ENCODE results near the gene FAM131B. TPM values are rescaled to one million over a fixed set of nuclear protein-coding genes. Genes with fewer than 3 reads are reported as not detected.

FAM131B gene
- total RNA-seq, 1 donor from 2014 or later, result 0.53 TPM

DNA sequence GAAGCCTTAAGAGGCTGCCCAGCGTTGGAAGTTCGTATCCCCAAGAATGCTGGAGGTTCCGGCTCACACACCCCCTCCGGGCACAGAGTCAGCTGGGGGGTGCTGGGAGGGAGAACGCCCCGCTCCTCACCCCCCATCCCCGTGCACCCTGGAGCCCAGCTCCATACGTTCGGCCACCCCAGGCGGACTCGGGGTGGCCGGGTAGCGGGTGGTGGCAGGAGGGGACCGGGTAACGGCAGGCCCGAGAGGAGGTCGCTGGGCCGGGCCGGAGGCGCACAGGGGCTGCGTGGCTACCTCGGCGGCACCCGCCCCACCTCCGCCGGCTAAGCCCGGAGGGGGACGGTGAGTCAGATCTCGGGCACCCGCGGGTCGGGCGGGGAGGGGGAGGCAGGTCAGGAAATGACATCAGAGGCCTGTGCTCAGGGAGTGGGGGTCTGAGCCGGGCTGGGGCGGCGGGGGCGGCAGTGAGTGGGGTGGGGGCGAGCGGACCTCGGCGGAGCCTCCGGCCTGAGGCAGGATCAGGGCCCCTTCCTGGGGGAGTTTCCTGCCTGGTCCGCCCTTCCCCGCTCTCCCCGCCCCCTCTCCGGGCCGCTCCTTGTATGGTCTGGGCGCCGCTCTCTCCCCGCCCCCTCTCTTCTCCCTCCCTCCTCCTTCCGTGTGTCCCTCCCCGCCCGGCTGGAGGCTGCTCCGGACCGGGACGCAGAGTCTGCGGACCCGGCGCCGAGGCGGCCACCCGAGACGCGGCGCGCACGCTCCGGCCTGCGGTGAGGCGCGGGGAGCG lies 18.3 kb upstream of the FAM131B start, which contains the start of gene ZYX:
Gene ZYX (plus strand): TSS at position 700 of the 781 bp plus-strand sequence. CDS start 227 bp downstream, outside the sequence.
- H3K36me3 ChIP-seq (ENCODE audit: control insufficient read depth, insufficient read depth, low read length), result peaks cover 5% of the 10 kb centered on the region
- H3K4me3 ChIP-seq (ENCODE audit: low read depth, low read length), result peak within 1 kb of the TSS; percentile 83
- DNase-seq (ENCODE audit: low read depth), result peak; percentile 74
- TF ChIP-seq, protein P1, sequence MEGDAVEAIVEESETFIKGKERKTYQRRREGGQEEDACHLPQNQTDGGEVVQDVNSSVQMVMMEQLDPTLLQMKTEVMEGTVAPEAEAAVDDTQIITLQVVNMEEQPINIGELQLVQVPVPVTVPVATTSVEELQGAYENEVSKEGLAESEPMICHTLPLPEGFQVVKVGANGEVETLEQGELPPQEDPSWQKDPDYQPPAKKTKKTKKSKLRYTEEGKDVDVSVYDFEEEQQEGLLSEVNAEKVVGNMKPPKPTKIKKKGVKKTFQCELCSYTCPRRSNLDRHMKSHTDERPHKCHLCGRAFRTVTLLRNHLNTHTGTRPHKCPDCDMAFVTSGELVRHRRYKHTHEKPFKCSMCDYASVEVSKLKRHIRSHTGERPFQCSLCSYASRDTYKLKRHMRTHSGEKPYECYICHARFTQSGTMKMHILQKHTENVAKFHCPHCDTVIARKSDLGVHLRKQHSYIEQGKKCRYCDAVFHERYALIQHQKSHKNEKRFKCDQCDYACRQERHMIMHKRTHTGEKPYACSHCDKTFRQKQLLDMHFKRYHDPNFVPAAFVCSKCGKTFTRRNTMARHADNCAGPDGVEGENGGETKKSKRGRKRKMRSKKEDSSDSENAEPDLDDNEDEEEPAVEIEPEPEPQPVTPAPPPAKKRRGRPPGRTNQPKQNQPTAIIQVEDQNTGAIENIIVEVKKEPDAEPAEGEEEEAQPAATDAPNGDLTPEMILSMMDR (IDR thresholded peaks at IDR 0.05; ENCODE audit: insufficient read depth, low read length, severe bottlenecking), result no peak
- no peaks in the 10 kb centered on the region for H3K27me3 ChIP-seq (ENCODE audit: control insufficient read depth, insufficient read depth, low read length)
- no peak for FAIRE-seq

DNA sequence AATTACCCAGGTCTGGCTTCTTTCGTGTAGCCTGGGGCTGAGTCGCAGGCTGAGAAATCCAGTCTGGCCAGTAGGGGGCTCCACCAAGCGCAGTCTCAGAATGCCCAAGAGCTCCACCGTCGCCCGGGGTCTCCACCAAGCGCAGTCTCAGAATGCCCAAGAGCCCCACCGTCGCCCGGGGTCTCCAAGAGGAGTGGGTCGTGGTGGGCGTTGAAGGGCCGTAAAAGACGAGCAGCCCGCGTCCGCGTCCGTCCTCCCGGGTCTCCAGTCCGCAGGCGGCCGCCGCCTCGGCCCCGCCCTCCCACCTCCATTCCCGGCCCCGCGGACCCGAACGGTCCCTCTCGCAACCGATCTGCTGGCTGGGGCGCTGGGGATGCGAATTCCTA lies 17.7 kb upstream of the FAM131B start:
- peaks cover 5% of the 10 kb centered on the region for H3K36me3 ChIP-seq (ENCODE audit: control insufficient read depth, insufficient read depth, low read length)
- no peaks in the 10 kb centered on the region for H3K27me3 ChIP-seq (ENCODE audit: control insufficient read depth, insufficient read depth, low read length)
- H3K4me3 ChIP-seq (ENCODE audit: low read depth, low read length), result peak overlapping the region; percentile 83
- TF ChIP-seq, protein P1 (IDR thresholded peaks at IDR 0.05; ENCODE audit: insufficient read depth, low read length, severe bottlenecking), result peak; percentile 87
- FAIRE-seq, result no peak
- peak; percentile 68 for DNase-seq (ENCODE audit: low read depth)

DNA sequence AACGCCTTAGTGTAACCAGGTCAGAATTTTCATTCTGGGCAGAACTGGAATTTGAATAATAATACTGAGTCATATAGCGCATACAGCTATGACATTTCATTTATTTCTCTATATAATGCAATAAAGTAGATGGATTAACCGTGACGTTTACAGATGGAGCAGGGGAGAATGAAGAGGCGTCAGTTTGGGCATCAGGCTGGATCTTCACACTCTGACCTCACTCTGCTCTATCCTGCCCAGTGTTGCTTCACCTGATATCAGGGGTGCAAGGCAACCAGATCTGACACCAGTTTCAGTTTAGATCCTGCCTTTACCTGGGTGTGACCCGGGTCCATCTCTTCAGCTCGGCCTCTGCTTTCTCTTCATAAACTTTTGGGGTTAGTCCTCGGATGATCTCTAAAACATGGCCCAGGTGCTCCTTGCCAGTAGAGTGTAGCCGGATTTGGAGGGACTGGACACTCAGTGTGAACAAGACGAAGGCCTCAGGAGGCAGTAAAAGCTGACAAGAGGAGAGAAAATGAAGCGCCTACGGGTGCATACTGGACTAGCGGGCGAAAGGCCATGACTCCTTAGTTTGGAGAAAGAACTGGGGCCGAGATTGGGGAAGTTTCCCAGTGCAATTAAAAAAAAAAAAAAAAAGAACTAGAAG lies 17.2 kb upstream of the FAM131B start:
- Histone ChIP-seq H3K4me3 (ENCODE audit: low read depth, low read length) (peak overlapping the region; percentile 83), H3K36me3 (ENCODE audit: control insufficient read depth, insufficient read depth, low read length) (peaks cover 5% of the 10 kb centered on the region), H3K27me3 (ENCODE audit: control insufficient read depth, insufficient read depth, low read length) (no peaks in the 10 kb centered on the region)
- no peak for FAIRE-seq
- TF ChIP-seq, protein P1 (IDR thresholded peaks at IDR 0.05; ENCODE audit: insufficient read depth, low read length, severe bottlenecking), result no peak
- DNase-seq (ENCODE audit: low read depth), result no peak

DNA sequence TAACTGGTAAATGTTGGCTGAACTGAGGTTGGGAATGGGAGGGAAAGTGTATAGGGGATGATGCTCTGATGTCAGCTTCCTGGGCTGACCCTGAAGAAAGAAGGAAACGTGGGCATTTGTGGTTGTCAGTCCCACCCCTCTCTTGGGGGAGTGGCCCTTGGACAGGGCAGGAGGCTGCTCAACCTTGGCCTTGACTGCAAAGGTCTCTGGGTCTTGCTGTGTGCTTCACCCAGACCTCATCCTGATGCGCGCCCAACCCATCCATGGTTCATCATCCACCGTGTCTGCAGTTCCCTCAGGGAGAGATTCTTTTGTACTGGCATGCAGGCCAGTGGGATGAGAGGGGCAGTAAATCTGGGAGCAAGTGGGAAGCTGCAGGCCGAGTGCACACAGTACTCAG lies 13.9 kb upstream of the FAM131B start:
- FAIRE-seq, result no peak
- Histone ChIP-seq H3K36me3 (ENCODE audit: control insufficient read depth, insufficient read depth, low read length) (no peaks in the 10 kb centered on the region), H3K4me3 (ENCODE audit: low read depth, low read length) (no peak overlapping the region), H3K27me3 (ENCODE audit: control insufficient read depth, insufficient read depth, low read length) (no peaks in the 10 kb centered on the region)
- TF ChIP-seq, protein P1 (IDR thresholded peaks at IDR 0.05; ENCODE audit: insufficient read depth, low read length, severe bottlenecking), result no peak
- no peak for DNase-seq (ENCODE audit: low read depth)

DNA sequence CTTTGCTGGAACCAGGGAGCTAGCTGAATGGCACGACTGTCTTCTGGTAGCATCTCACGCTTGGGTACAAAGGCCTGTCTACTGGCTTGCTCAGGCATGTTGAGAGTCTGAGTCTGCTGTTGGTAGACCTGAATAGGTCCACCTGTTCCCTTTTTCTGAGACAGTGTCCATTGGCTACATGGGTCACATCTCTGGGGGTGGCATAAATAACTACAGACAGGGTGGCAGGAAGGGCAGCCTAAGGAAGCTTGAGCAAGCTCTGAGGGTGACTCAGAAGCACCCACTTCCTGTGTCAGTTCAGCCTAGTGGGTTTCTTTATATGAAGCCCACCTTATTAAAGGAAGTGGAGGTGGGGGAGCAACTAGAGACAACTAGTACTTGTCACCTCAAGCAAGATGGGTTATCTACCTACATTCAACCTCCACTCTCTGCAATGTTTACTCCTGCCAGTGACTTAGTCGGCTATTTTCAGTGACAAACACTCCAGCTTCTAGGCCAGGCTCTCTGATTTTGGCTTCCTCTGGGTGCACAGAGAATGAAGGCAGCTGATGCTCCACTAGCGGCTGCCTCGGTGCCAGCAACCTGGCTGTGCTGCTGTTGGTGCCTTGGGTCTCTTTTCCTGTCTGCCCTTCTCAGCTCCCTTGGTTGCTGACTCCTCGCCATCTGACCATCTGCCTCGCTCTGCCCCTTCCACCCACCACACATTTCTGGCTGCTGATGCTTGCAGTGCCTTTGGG lies 13.0 kb upstream of the FAM131B start:
- TF ChIP-seq, protein P1 (IDR thresholded peaks at IDR 0.05; ENCODE audit: insufficient read depth, low read length, severe bottlenecking), result no peak
- DNase-seq (ENCODE audit: low read depth) (peak; percentile 50), FAIRE-seq (no peak)

More for the DNA sequence above, 13.0 kb upstream of the FAM131B start:
- Histone ChIP-seq H3K4me3 (ENCODE audit: low read depth, low read length) (no peak overlapping the region), H3K36me3 (ENCODE audit: control insufficient read depth, insufficient read depth, low read length) (no peaks in the 10 kb centered on the region), H3K27me3 (ENCODE audit: control insufficient read depth, insufficient read depth, low read length) (no peaks in the 10 kb centered on the region)
